GM23248 (cell line): ENCODE data around the gene CST11.

Source experiments
- EZH2 ChIP-seq: fragments of 200-600 bp; sonication (generic); IDR thresholded peaks from 2 replicates; pipeline ENCODE4 v1.6.1; 2018; ENCODE audit warnings: antibody characterized with exemption, mild to moderate bottlenecking; ENCODE audit not compliant: insufficient read depth, poor library complexity, severe bottlenecking
- EZH2phosphoT487 ChIP-seq: fragments of 200-600 bp; sonication (generic); IDR thresholded peaks from 2 replicates; pipeline ENCODE4 v1.6.1; 2018; ENCODE audit warnings: antibody characterized with exemption, moderate library complexity, mild to moderate bottlenecking, low read depth; ENCODE audit not compliant: insufficient read depth

DNA sequence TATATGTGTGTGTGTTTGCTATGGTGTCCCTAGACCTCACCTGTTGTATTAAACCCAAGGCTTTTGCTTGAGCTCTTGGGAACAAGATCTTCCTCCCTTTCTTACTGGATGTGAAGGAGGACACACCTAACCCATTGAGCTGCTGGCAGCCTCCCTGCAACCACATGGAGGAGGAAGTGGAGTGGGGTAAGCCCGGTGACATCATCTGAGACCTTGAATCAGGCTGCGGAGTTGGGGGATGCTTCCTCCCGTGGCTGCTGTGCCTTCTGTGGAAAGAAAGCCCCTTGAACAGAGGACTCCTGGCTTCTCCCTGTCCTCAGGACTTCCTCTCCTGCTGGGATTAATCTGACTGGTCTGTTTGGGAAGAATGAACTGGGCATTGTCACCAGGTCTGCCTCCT, 3.3 kb downstream of the CST11 start:
- TF ChIP-seq EZH2 (no peak), EZH2phosphoT487 (no peak)
